Ascending aorta (tissue), 2 donors: ENCODE results near the gene TBCB. TPM values are rescaled to one million over a fixed set of nuclear protein-coding genes. Genes with fewer than 3 reads are reported as not detected.
A peak's percentile ranks its signal among the peaks of the same experiment; 100 is the strongest.

Experiments
- DNase-seq, 2 donors: peaks; one replicate each; pipeline ENCODE4 v3.0.0-alpha.2; 2019; ENCODE audit warnings: low spot score in 2 of 2
- H3K27ac ChIP-seq, 2 donors: fragments of 200-600 bp; sonication (generic); one replicate each; pipeline ENCODE4 v1.5.1; 2016 to 2017; ENCODE audit warnings: mild to moderate bottlenecking in 1 of 2
- H3K27me3 ChIP-seq: fragments of 200-600 bp; sonication (generic); one replicate; pipeline ENCODE4 v1.5.1; 2017
- H3K36me3 ChIP-seq, 2 donors: fragments of 200-600 bp; sonication (generic); one replicate each; pipeline ENCODE4 v1.5.1; 2016
- H3K4me1 ChIP-seq, 2 donors: fragments of 200-600 bp; sonication (generic); one replicate each; pipeline ENCODE4 v1.5.1; 2016 to 2017; ENCODE audit warnings: mild to moderate bottlenecking in 1 of 2
- H3K4me3 ChIP-seq, 2 donors: fragments of 200-600 bp; sonication (generic); one replicate each; pipeline ENCODE4 v1.5.1; 2016 to 2017; ENCODE audit warnings: mild to moderate bottlenecking in 1 of 2
- H3K9me3 ChIP-seq, 2 donors: fragments of 200-600 bp; sonication (generic); one replicate each; pipeline ENCODE4 v1.5.1; 2016
- CTCF ChIP-seq, 3 experiments: fragments of 200-600 bp in 2 of 3; fragments of 450-650 bp in 1 of 3; sonication (generic) in 2 of 3; IDR thresholded peaks; one replicate each; pipeline ENCODE4 v1.5.1; 2016 to 2019; ENCODE audit warnings: antibody characterized with exemption in 3 of 3, mild to moderate bottlenecking in 1 of 3, moderate library complexity in 1 of 3
- intact Hi-C: fragments of 100-400 bp; cut with DNase I; formaldehyde crosslinking; loops from one replicate; pipeline ENCODE4 v1.15.1; 2023
- total RNA-seq: library from RNA; depleted of rRNA; stranded (reverse); fragments of >200 nt; gene quantifications from one replicate; pipeline ENCODE4 v1.1.0, GENCODE V29; 2016

TBCB gene
- total RNA-seq, 1 donor from 2014 or later = 129 TPM

GRCh38 chr19:36152352-36153091 lies 37.3 kb downstream of the TBCB start, which contains the start of gene COX7A1:
Gene COX7A1 (minus strand): TSS chr19:36152447. CDS start chr19:36152407, 40 bp downstream.
- Histone ChIP-seq H3K4me1 (peaks cover 4 to 17% of the 10 kb centered on the region in 2 donors), H3K4me3 (peak within 1 kb of the TSS; percentile 74 to 96), H3K27ac (peak within 1 kb of the TSS; percentile 99 to 100), H3K27me3 (no peaks in the 10 kb centered on the region), H3K36me3 (peaks cover 29 to 31% of the 10 kb centered on the region in 2 donors), H3K9me3 (no peaks in the 10 kb centered on the region)
- intact Hi-C loops = loop anchor here (1.0 to 5.0 kb wide), 4 partner anchors 18 to 395 kb away; partner anchors contain the start of genes HSPB6, PROSER3, ZNF146 and ZNF565
- peak; percentile 59 to 85 for DNase-seq
- no peak for TF ChIP-seq CTCF (IDR thresholded peaks at IDR 0.05)

- intact Hi-C loops = loop anchor here (2.0 to 5.0 kb wide), 2 partner anchors 62 to 396 kb away; partner anchors contain the start of genes HSPB6, PROSER3, ZNF146 and ZNF565
- Histone ChIP-seq H3K4me3 (peak overlapping the region; percentile 74 to 96), H3K4me1 (peaks cover 4 to 17% of the 10 kb centered on the region in 2 donors), H3K27me3 (no peaks in the 10 kb centered on the region), H3K27ac (peak overlapping the region; percentile 99 to 100), H3K36me3 (peaks cover 23 to 25% of the 10 kb centered on the region in 2 donors), H3K9me3 (no peaks in the 10 kb centered on the region)
- no peak for DNase-seq
- TF ChIP-seq CTCF (IDR thresholded peaks at IDR 0.05) = no peak
Measured at GRCh38 chr19:36153126-36153525, 37.9 kb downstream of the TBCB start.

GRCh38 chr19:36160821-36161596 lies 45.7 kb downstream of the TBCB start:
- Histone ChIP-seq H3K36me3 (peaks cover 5 to 6% of the 10 kb centered on the region in 2 donors), H3K4me3 (no peak overlapping the region), H3K4me1 (no peaks in the 10 kb centered on the region), H3K9me3 (no peaks in the 10 kb centered on the region), H3K27me3 (no peaks in the 10 kb centered on the region), H3K27ac (no peak overlapping the region)
- DNase-seq = no peak
- no peak for TF ChIP-seq CTCF (IDR thresholded peaks at IDR 0.05)
- intact Hi-C loops = no loop called here

GRCh38 chr19:36163813-36164212 lies 48.5 kb downstream of the TBCB start:
- H3K27me3 ChIP-seq = no peaks in the 10 kb centered on the region
- no peak overlapping the region for H3K27ac ChIP-seq
- TF ChIP-seq CTCF (IDR thresholded peaks at IDR 0.05) = no peak
- no peaks in the 10 kb centered on the region for H3K9me3 ChIP-seq
- DNase-seq = no peak
- H3K4me1 ChIP-seq = no peaks in the 10 kb centered on the region
- intact Hi-C loops = no loop called here
- peaks cover 6 to 11% of the 10 kb centered on the region in 2 donors for H3K36me3 ChIP-seq
- H3K4me3 ChIP-seq = no peak overlapping the region

- Histone ChIP-seq H3K4me3 (peak overlapping the region in 1 of 2 donors; percentile 28), H3K4me1 (no peaks in the 10 kb centered on the region), H3K36me3 (peaks cover 0 to 11% of the 10 kb centered on the region in 2 donors), H3K27me3 (no peaks in the 10 kb centered on the region), H3K27ac (peak overlapping the region; percentile 71 to 85), H3K9me3 (no peaks in the 10 kb centered on the region)
- DNase-seq = no peak
- intact Hi-C loops = no loop called here
- no peak for TF ChIP-seq CTCF (IDR thresholded peaks at IDR 0.05)
Measured at GRCh38 chr19:36169084-36169760, 54.0 kb downstream of the TBCB start.
